B cell (primary cell): ENCODE results near the gene IPO11.

ENCODE experiments used
- CTCF ChIP-seq: fragments of 200-600 bp; IDR thresholded peaks from one replicate; pipeline ENCODE4 v1.8.0; 2022; ENCODE audit warnings: antibody characterized with exemption, mild to moderate bottlenecking
- EZH2 ChIP-seq: IDR thresholded peaks from 2 replicates; pipeline ENCODE4 v1.6.1; 2012; ENCODE audit warnings: borderline replicate concordance, low read depth, mild to moderate bottlenecking, moderate library complexity, low read length; ENCODE audit not compliant: insufficient read depth, poor library complexity, severe bottlenecking

- TF ChIP-seq CTCF (no peak), EZH2 (no peak)
Observed at GRCh38 chr5:62496876-62497275, 84.3 kb downstream of the IPO11 start.
